SJCRH30 (cell line): ENCODE results near the gene DRG2. TPM values are rescaled to one million over a fixed set of nuclear protein-coding genes. Genes with fewer than 3 reads are reported as not detected.

ENCODE experiments used
- DNase-seq, 2 experiments: peaks; one replicate each; pipeline ENCODE4 v3.0.0-alpha.2; 2015 to 2020
- H3K27ac ChIP-seq: fragments of 250-450 bp; sonication (Bioruptor Pico); 2 replicates; pipeline ENCODE4 v1.5.1; 2020; ENCODE audit warnings: mild to moderate bottlenecking, moderate library complexity
- H3K27me3 ChIP-seq: fragments of 250-450 bp; sonication (Bioruptor Pico); 2 replicates; pipeline ENCODE4 v1.5.1; 2020; ENCODE audit warnings: mild to moderate bottlenecking, moderate library complexity
- H3K36me3 ChIP-seq: fragments of 250-450 bp; sonication (Bioruptor Pico); 2 replicates; pipeline ENCODE4 v1.5.1; 2020; ENCODE audit warnings: mild to moderate bottlenecking, moderate library complexity
- H3K4me1 ChIP-seq: fragments of 250-450 bp; sonication (Bioruptor Pico); 2 replicates; pipeline ENCODE4 v1.5.1; 2020; ENCODE audit warnings: mild to moderate bottlenecking, moderate library complexity
- H3K4me3 ChIP-seq: fragments of 250-450 bp; sonication (Bioruptor Pico); 2 replicates; pipeline ENCODE4 v1.5.1; 2020; ENCODE audit warnings: mild to moderate bottlenecking, moderate library complexity
- H3K9me3 ChIP-seq: fragments of 250-450 bp; sonication (Bioruptor Pico); replicated peaks from 2 replicates; pipeline ENCODE4 v1.5.1; 2020; ENCODE audit warnings: mild to moderate bottlenecking, moderate library complexity
- total RNA-seq: library from RNA; depleted of rRNA; stranded (reverse); fragments of >200 nt; shearing (Covaris generic); gene quantifications from 2 replicates; pipeline ENCODE4 v1.2.3, GENCODE V29; 2014; rRNA removed

Gene DRG2, protein sequence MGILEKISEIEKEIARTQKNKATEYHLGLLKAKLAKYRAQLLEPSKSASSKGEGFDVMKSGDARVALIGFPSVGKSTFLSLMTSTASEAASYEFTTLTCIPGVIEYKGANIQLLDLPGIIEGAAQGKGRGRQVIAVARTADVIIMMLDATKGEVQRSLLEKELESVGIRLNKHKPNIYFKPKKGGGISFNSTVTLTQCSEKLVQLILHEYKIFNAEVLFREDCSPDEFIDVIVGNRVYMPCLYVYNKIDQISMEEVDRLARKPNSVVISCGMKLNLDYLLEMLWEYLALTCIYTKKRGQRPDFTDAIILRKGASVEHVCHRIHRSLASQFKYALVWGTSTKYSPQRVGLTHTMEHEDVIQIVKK
- total RNA-seq: 69.1 and 72.2 TPM in 2 replicates

DNA sequence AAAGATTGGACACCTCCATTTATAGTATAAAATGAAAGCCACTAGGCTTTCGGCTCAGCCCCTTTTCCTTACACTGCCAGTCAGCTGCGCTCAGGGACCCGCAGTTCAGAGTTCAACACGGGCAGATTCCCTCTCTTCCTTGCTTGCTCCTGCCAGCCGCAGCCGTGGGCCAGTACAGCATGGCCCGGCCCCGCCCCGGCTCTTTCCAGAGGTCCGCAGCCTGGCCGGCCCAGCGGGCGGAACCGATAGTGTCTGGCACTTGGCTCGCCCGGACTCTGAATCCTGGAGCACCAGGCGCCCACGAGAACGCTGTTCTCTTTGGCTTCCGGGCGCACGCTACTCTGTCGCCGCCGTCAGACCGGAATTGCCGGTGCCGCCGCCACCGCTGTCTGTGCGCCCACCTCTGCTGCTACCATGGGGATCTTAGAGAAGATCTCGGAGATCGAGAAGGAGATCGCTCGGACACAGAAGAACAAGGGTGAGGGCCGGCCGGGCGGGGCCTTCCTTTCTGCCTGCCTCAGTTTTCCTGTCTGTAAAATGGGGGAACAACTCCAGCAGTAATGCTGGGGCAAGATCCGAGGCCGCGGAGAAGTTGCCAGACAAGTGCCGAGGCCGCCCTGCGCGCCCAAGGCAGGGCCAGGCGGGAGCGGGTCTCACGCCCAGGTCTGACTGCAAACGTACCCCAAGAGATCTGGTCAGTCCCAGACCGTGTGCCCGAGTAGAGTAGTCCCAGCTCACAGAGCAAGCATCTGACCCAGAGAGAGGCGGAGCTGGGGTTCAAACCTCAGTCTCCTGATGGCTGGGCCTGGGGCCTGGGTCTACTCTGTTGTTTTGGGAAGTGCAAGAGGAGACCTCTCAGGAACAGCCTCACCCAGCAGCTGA, at the start of gene DRG2:
Gene DRG2 (plus strand): TSS at position 339 of the 882 bp plus-strand sequence. CDS start 76 bp downstream, at position 415.
- H3K4me1 ChIP-seq: peaks cover 4% of the 10 kb centered on the region
- H3K36me3 ChIP-seq: no peaks in the 10 kb centered on the region; the same call in 1 of the 2 replicates
- H3K4me3 ChIP-seq: peak within 1 kb of the TSS; percentile 76
- H3K27ac ChIP-seq: peak within 1 kb of the TSS; percentile 42
- no peaks in the 10 kb centered on the region for H3K27me3 ChIP-seq
- H3K9me3 ChIP-seq: no peaks in the 10 kb centered on the region
- DNase-seq: peak; percentile 99 to 100

DNA sequence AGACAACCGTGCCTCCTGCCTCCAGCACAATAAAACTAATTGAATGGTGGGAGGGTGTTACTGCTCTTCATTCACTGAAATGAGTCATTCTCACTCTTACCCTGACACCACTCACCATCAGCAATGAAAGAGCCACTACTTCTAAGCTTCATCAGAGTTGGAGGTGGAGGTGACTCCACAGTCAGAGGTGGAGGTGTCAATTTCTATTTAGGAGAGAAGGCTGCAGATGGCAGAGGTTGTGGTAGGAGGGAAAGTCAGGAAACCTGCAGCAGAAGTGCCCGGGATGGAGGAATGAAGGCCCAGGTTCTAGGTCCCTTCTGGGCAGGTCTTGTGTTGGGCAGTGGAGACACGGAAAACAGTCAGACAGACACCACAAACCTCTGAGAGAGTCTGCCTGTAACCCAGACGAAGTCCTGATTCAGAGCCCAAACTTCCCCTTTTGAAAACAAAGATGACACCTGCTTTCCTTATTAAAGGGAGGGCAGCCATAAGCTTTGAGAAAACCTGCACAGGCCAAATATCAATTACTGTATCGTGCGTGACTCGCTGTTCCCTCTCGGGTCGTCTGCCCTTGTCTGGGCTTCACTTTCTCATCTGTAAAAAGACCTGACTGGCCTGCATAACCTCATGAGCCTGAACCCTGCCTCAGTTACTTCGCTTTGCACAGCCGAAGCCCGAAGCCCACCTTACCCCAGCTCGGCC, 49.4 kb upstream of the DRG2 start:
- no peak for DNase-seq
- H3K4me3 ChIP-seq: peak overlapping the region; percentile 74
- H3K27ac ChIP-seq: peak overlapping the region; percentile 20; the same call in 1 of the 2 replicates
- no peaks in the 10 kb centered on the region; the same call in 1 of the 2 replicates for H3K36me3 ChIP-seq
- no peaks in the 10 kb centered on the region for H3K9me3 ChIP-seq
- no peaks in the 10 kb centered on the region for H3K27me3 ChIP-seq
- peaks cover 15% of the 10 kb centered on the region for H3K4me1 ChIP-seq

DNA sequence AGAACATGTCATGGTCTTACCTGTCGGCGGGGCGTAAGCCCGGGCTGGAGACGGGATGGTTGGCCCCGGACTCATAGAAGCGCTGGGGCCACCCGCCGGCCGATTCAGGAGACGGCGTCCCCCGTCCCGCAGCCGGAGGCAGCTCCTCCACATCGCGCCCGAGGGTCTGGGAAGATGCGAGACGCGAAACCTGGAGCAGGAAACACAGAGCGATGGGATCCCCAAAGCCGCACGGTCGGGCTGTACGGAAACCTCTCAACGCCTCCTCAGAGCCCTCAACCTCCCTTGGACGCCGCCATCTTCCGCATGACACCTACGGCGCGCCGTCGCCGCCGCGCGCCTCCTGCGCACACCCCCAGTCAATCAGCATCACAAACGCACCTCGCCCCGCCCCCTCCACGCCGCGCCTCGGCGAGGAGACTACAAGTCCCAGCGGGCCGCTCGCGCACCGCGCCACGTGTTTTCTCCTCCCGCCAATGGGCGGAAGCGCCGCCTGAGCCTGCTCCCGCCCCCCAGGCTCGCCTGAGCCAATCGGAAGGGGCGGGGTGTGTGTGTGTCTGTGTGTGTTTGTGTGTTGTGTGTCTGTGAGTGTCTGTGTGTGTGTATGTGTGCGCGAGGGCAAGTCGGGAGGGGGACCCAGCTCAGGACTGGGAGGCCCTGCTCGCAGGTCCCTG, 48.8 kb upstream of the DRG2 start, which contains the start of the genes ATPAF2 and GID4:
Gene ATPAF2 (minus strand): TSS at position 308 of the 674 bp plus-strand sequence. CDS start 155 bp downstream, at position 153.
Gene GID4 (plus strand): TSS at position 548 of the 674 bp plus-strand sequence. CDS start 57 bp downstream, at position 605.
- no peaks in the 10 kb centered on the region for H3K9me3 ChIP-seq
- H3K27ac ChIP-seq: peak within 1 kb of the TSS; percentile 20; the same call in 1 of the 2 replicates
- H3K4me1 ChIP-seq: peaks cover 15% of the 10 kb centered on the region
- no peaks in the 10 kb centered on the region; the same call in 1 of the 2 replicates for H3K36me3 ChIP-seq
- H3K4me3 ChIP-seq: peak within 1 kb of the TSS; percentile 74
- H3K27me3 ChIP-seq: no peaks in the 10 kb centered on the region
- DNase-seq: peak; percentile 100

DNA sequence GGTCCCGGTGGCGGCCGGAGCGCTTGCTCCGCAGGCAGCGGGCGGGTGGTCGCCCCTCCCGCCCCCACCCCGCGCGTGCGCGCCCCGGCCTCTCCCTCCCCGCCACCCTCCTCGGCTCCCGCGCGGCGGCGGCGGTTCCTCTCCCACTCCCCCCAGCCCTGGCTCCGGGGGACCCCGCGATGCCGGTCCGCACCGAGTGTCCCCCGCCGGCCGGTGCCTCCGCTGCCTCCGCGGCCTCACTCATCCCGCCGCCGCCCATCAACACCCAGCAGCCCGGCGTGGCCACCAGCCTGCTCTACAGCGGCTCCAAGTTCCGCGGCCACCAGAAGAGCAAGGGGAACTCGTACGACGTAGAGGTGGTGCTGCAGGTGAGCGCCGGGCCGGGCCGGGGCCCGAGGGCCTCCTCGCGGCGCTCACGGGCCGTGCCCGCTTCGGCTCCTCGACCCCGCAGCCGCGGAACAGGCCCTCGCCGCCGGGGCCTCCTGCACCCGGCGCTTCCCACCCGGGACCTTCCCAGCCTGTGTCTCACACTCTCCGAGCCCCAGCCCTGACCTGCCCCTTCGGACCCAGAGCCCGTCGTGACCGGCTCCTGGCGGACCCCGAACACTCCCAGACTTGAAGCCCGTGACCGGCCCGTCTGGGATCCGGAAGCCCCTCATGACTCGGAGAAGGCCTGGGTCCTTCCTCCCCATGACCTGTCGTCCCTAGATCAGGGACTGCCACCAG, 48.0 kb upstream of the DRG2 start:
- H3K4me3 ChIP-seq: peak overlapping the region; percentile 74
- H3K27me3 ChIP-seq: no peaks in the 10 kb centered on the region
- DNase-seq: peak; percentile 57 to 60
- no peaks in the 10 kb centered on the region; the same call in 1 of the 2 replicates for H3K36me3 ChIP-seq
- H3K9me3 ChIP-seq: no peaks in the 10 kb centered on the region
- peaks cover 12% of the 10 kb centered on the region for H3K4me1 ChIP-seq
- no peak overlapping the region; the same call in 1 of the 2 replicates for H3K27ac ChIP-seq

DNA sequence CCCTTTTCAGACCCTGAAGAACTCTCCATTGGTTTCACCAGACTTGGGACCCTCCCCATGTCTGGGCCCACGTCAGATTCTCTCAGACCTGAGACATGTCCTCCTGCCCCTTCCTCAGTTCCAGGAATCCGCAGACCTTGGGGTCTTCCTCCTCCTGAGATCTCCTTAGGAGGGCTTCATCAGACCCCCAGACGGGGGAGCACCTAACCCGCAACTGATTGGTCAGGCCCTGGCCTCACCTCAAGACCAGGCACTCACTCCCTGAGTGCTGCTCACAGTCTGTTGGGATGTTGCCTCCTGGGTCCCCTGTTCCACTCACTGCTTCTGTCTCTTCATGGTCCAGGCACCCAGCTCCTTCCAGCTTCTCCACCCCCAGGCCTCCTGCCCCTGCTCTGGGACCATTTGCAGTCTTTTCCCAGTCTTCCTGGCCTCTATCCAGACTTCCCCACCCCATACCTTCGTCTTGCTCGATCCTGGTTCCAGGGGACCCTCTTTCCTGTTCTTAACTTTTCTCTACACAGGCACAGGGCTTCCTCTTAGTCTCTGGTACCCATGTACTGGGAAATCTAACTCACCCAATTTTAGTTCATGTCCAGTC, 47.4 kb upstream of the DRG2 start:
- Histone ChIP-seq H3K9me3 (no peaks in the 10 kb centered on the region), H3K27ac (no peak overlapping the region), H3K27me3 (no peaks in the 10 kb centered on the region), H3K4me3 (peak overlapping the region; percentile 74), H3K4me1 (peaks cover 12% of the 10 kb centered on the region; the same call in 1 of the 2 replicates), H3K36me3 (peaks cover 3% of the 10 kb centered on the region)
- DNase-seq: peak in 1 of 2 experiments; percentile 54

DNA sequence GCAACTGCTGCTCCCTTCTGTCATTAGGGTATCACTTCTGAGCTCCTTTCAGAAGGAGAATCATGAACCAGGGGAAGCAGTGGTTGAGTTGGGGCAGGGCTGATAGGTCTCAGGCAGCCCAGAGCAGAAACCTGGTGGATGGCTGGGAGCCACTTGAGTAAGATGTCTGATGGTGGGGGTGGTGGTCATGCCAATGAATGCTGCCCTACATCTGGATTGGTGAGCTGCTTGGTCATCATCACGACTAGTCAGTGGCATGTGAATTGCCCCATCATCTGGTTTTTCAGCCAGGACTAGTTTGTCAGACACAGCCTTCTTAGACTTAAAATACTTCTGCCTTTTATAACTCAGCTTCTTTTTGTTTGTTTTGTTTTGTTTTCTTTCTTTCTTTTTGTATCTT, 46.0 kb upstream of the DRG2 start:
- H3K27me3 ChIP-seq: no peaks in the 10 kb centered on the region
- H3K36me3 ChIP-seq: peaks cover 3% of the 10 kb centered on the region
- peaks cover 12% of the 10 kb centered on the region; the same call in 1 of the 2 replicates for H3K4me1 ChIP-seq
- H3K4me3 ChIP-seq: no peak overlapping the region
- H3K9me3 ChIP-seq: no peaks in the 10 kb centered on the region
- no peak overlapping the region for H3K27ac ChIP-seq
- no peak for DNase-seq

DNA sequence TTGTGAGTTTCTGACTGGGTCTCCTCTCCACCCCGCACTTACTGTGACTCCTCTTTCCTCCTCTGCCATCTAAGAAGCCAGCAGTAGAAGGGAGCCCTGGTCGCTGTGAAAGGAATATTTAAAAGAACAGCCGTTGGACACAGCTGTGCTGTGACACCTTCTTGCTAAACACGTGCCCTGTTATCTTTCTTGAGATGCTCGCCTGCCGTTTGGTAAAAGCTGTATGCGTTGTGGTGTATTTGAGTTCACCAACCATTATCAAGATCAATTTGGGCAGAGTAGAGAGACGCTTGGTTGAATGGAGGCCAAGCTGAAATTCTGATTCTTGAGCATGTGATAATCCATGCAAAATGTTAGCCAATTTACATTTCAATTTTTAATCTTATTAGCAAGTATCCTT, 44.8 kb upstream of the DRG2 start:
- no peaks in the 10 kb centered on the region for H3K27me3 ChIP-seq
- peaks cover 14% of the 10 kb centered on the region for H3K36me3 ChIP-seq
- DNase-seq: no peak
- H3K4me3 ChIP-seq: no peak overlapping the region
- no peaks in the 10 kb centered on the region for H3K9me3 ChIP-seq
- peaks cover 9% of the 10 kb centered on the region; the same call in 1 of the 2 replicates for H3K4me1 ChIP-seq
- H3K27ac ChIP-seq: no peak overlapping the region

DNA sequence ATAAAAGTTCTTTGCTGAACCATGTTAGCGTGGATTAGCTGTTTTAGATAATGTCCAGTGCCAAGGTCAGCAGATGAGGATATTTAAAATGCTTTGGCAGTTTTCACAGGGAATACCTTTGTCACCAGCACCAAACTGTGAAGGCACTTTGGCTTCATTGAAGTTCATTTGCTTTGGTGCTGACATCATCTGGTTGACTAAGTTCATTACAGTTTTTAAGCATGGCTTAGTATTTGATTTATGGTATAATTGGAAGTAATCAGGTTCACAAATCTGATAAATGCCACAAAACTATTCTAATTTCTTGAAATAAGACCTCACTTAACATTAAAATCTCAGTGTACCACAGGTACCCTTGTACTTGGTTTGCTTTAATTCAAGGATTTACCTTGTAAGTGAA, 44.3 kb upstream of the DRG2 start:
- Histone ChIP-seq H3K27me3 (no peaks in the 10 kb centered on the region), H3K27ac (no peak overlapping the region), H3K4me1 (peaks cover 7% of the 10 kb centered on the region; the same call in 1 of the 2 replicates), H3K9me3 (no peaks in the 10 kb centered on the region), H3K4me3 (no peak overlapping the region), H3K36me3 (peaks cover 14% of the 10 kb centered on the region)
- no peak for DNase-seq

DNA sequence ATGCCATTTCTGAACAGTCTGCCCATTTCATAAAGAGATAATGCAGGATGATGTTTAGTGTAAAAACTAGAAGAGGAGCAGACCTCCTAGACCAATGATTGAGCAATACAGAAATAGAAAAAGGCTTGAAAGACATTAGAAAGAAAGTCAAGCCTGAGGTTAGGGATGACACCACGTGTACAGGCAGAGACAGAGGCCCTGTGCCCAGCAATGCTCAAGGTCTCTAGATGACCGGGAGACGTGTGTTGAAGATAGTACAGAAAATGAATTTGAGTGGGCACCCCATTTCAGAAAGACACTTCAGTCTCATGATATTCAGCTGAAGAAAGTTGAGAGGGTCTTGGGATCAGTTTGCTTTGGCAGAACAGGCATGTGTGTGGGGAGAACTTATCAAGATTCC, 43.1 kb upstream of the DRG2 start:
- peaks cover 7% of the 10 kb centered on the region; the same call in 1 of the 2 replicates for H3K4me1 ChIP-seq
- H3K36me3 ChIP-seq: peaks cover 14% of the 10 kb centered on the region
- no peaks in the 10 kb centered on the region for H3K9me3 ChIP-seq
- no peak overlapping the region for H3K27ac ChIP-seq
- no peaks in the 10 kb centered on the region for H3K27me3 ChIP-seq
- no peak overlapping the region for H3K4me3 ChIP-seq
- DNase-seq: no peak

DNA sequence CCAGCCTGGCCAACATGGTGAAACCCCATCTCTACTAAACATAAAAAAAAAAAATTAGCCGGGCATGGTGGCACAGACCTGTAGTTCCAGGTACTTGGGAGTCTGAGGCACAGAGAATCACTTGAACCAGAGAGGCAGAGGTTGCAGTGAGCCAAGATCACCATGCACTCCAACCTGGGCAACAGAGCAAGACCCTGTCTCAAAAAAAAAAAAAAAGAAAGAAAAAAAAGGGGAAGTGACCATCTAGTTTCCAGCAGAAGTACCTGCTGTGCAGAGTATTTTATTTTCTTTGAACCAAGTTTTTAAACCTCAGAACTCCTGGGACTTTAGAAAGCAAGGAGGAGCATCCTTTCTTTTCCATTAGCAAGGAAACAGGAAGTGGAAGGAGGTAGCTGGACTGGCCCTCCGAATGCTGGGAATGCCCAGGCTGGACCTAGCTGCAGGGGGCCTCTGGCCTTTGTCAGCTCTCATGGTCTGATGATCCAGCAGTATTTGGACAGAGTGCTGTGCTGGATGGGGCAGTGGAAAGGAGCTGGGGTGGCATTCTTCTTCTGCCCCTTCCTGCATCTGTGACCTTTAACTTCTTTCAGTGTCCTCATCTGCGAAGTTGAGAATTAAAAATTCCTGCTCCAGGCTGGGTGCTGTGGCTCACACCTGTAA, 41.9 kb upstream of the DRG2 start:
- no peak overlapping the region for H3K4me3 ChIP-seq
- no peaks in the 10 kb centered on the region for H3K27me3 ChIP-seq
- H3K4me1 ChIP-seq: peaks cover under 1% of the 10 kb centered on the region; the same call in 1 of the 2 replicates
- H3K27ac ChIP-seq: no peak overlapping the region
- no peak for DNase-seq
- peaks cover 14% of the 10 kb centered on the region for H3K36me3 ChIP-seq
- no peaks in the 10 kb centered on the region for H3K9me3 ChIP-seq

DNA sequence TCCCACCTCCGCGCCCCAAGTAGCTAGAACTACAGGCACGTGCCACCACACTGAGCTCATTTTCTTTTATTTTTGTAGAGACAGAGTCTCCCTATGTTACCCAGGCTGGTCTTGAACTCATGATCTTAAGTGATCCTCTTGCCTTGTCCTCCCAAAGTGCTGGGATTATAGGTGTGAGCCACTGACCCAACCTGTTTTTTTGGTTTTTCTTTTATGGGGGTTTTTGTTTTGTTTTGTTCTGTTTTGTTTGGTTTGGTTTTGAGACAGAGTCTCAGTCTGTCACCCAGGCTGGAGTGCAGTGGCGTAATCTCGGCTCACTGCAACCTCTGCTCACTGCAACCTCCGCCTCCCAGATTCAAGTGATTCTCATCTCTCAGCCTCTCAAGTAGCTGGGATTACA, 32.2 kb upstream of the DRG2 start:
- Histone ChIP-seq H3K9me3 (no peaks in the 10 kb centered on the region), H3K4me3 (no peak overlapping the region), H3K27ac (no peak overlapping the region), H3K27me3 (no peaks in the 10 kb centered on the region), H3K36me3 (peaks cover 65% of the 10 kb centered on the region), H3K4me1 (no peaks in the 10 kb centered on the region)
- no peak for DNase-seq

DNA sequence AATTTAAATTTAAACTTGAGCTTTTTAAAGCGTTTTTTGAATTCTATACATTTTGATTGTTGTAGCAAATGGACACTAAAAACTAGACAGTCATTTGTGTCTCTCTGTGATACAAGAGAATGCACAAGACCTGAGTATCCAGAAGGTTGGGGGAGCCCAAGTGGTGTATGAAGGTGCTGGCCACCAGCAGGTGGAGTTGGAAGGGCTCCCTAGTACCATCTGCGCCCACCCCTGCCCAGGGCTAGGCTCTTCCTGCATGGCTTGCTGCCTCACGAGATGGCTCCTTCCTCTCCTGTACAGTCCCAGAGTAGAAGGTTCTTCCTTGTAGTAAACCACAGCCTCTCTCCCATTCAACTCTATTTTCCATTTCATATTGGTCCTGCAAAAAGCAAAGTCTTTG, 31.5 kb upstream of the DRG2 start:
- no peak for DNase-seq
- no peaks in the 10 kb centered on the region for H3K27me3 ChIP-seq
- H3K4me3 ChIP-seq: no peak overlapping the region
- no peaks in the 10 kb centered on the region for H3K9me3 ChIP-seq
- peaks cover 70% of the 10 kb centered on the region for H3K36me3 ChIP-seq
- no peak overlapping the region for H3K27ac ChIP-seq
- no peaks in the 10 kb centered on the region for H3K4me1 ChIP-seq
